ENCODE results near the gene CLINT1. TPM values are rescaled to one million over a fixed set of nuclear protein-coding genes. Genes with fewer than 3 reads are reported as not detected.

Gene CLINT1
- total RNA-seq, 1 experiment from 2014 or later: 69.2 TPM

GRCh38 chr5:157778121-157778805, 80.7 kb downstream of the CLINT1 start:
- H3K4me2 ChIP-seq (ENCODE audit: low read length): peak overlapping the region; percentile 43
- no peak overlapping the region for H3K9ac ChIP-seq (ENCODE audit: low read length)
- H2AFZ ChIP-seq (ENCODE audit: low read depth, low read length, poor library complexity, severe bottlenecking): no peak overlapping the region
- DNase-seq (ENCODE audit: low read depth, low spot score) (peak; percentile 87), ATAC-seq (peak; percentile 90)
- no peak overlapping the region for H3K27ac ChIP-seq (ENCODE audit: low read depth, low read length)
- ChIA-PET RAD21 (ENCODE audit: low non-redundant PET in 1 of 2, low total read pairs in 2 of 2, uncharacterized antibody in 2 of 2, unreplicated experiment in 2 of 2) (no interaction called here), POLR2A (interaction anchor here (0.7 kb wide), 1 partner anchor 328 kb away, joined by 3 read pairs; no protein-coding TSS in a partner anchor), CTCF (interaction anchor here (1.3 kb wide), 1 partner anchor 16 kb away, joined by 5 read pairs; no protein-coding TSS in a partner anchor)
- H4K20me1 ChIP-seq (ENCODE audit: insufficient read depth): no peaks in the 10 kb centered on the region
- no peak overlapping the region for H3K4me3 ChIP-seq (replicated peaks in 1 of 2; ENCODE audit: low read depth in 1 of 2, low read length in 2 of 2)
- intact Hi-C loops (cut with micrococcal nuclease): no loop called here
- no peaks in the 10 kb centered on the region for H3K9me3 ChIP-seq (ENCODE audit: control insufficient read depth in 1 of 2, insufficient read depth in 1 of 2, low read depth in 1 of 2, low read length in 2 of 2)
- BruUV-seq (replicated peaks): no TSS peak
- H3K9me2 ChIP-seq (ENCODE audit: insufficient read depth): no peaks in the 10 kb centered on the region
- no peaks in the 10 kb centered on the region for H3K79me2 ChIP-seq (ENCODE audit: insufficient read depth, low read length)
- TF ChIP-seq YY1 (IDR thresholded peaks at IDR 0.05; ENCODE audit: extremely low read depth, insufficient replicate concordance, low read depth, low read length) (no peak), EZH2phosphoT487 (IDR thresholded peaks at IDR 0.05; ENCODE audit: borderline replicate concordance) (no peak), JUND (IDR thresholded peaks at IDR 0.05) (peak; percentile 59), CBX3 (IDR thresholded peaks at IDR 0.05; ENCODE audit: low read depth) (peak; percentile 79; the same call in 1 of the 2 replicates), RAD21 (IDR thresholded peaks at IDR 0.05; ENCODE audit: low read depth) (no peak), ZNF274 (IDR thresholded peaks at IDR 0.05; ENCODE audit: low read depth, low read length) (no peak), ZFX (IDR thresholded peaks at IDR 0.05) (no peak), SRF (IDR thresholded peaks at IDR 0.05; ENCODE audit: low read depth) (no peak), TCF7L2 (IDR thresholded peaks at IDR 0.05; ENCODE audit: borderline replicate concordance, extremely low read depth, insufficient read depth, insufficient read length) (peak; percentile 99), FOSL1 (IDR thresholded peaks at IDR 0.05; ENCODE audit: low read depth) (no peak), SIN3A (IDR thresholded peaks at IDR 0.05; ENCODE audit: low read depth) (peak; percentile 67), POLR2A (IDR thresholded peaks at IDR 0.05; ENCODE audit: borderline replicate concordance, extremely low read depth, insufficient read depth, insufficient read length) (no peak), CEBPB (IDR thresholded peaks at IDR 0.05; ENCODE audit: low read depth) (peak; percentile 69), POLR2AphosphoS5 (IDR thresholded peaks at IDR 0.05; ENCODE audit: low read depth, low read length) (peak; percentile 46; the same call in 1 of the 2 replicates), SP1 (IDR thresholded peaks at IDR 0.05; ENCODE audit: low read depth) (peak; percentile 52), MAX (IDR thresholded peaks at IDR 0.05) (0 out of 2 replicates have a peak, but pooled peaks have one; percentile 28)
- H3K36me3 ChIP-seq (ENCODE audit: control insufficient read depth in 1 of 2, insufficient read depth in 2 of 2, low read length in 2 of 2): no peaks in the 10 kb centered on the region
- H3K27me3 ChIP-seq (ENCODE audit: insufficient read depth, low read length): no peaks in the 10 kb centered on the region
- H3K4me1 ChIP-seq (ENCODE audit: control insufficient read depth in 1 of 2, insufficient read depth in 2 of 2, low read length in 2 of 2): peaks cover 7 to 11% of the 10 kb centered on the region in 2 experiments; a peak in 3 of 4 replicates

Data from HCT116 (cell line).